Peyer's patch (tissue), 4 donors: ENCODE measurements around the gene CYP27C1.

Experiments used
- POLR2A ChIP-seq, 2 donors: fragments of 450-650 bp; IDR thresholded peaks; one replicate each; pipeline ENCODE4 v1.5.1; 2017; ENCODE audit warnings: antibody characterized with exemption in 2 of 2, mild to moderate bottlenecking in 2 of 2, moderate library complexity in 2 of 2
- TF ChIP-seq, protein P1 (sequence below), 6 experiments: fragments of 450-650 bp in 4 of 6; fragments of 200-600 bp in 2 of 6; sonication (generic) in 1 of 6; IDR thresholded peaks; one replicate each; pipeline ENCODE4 v1.5.1; 2017 to 2019; ENCODE audit warnings: antibody characterized with exemption in 6 of 6, mild to moderate bottlenecking in 3 of 6, moderate library complexity in 1 of 6

GRCh38 chr2:127193164-127193966 lies 26.7 kb downstream of the CYP27C1 start:
- TF ChIP-seq, protein P1, sequence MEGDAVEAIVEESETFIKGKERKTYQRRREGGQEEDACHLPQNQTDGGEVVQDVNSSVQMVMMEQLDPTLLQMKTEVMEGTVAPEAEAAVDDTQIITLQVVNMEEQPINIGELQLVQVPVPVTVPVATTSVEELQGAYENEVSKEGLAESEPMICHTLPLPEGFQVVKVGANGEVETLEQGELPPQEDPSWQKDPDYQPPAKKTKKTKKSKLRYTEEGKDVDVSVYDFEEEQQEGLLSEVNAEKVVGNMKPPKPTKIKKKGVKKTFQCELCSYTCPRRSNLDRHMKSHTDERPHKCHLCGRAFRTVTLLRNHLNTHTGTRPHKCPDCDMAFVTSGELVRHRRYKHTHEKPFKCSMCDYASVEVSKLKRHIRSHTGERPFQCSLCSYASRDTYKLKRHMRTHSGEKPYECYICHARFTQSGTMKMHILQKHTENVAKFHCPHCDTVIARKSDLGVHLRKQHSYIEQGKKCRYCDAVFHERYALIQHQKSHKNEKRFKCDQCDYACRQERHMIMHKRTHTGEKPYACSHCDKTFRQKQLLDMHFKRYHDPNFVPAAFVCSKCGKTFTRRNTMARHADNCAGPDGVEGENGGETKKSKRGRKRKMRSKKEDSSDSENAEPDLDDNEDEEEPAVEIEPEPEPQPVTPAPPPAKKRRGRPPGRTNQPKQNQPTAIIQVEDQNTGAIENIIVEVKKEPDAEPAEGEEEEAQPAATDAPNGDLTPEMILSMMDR (IDR thresholded peaks at IDR 0.05) = no peak
- no peak for TF ChIP-seq POLR2A (IDR thresholded peaks at IDR 0.05)
